ENCODE results near the gene GALNT18. TPM values are rescaled to one million over a fixed set of nuclear protein-coding genes. Genes with fewer than 3 reads are reported as not detected.

GALNT18 gene
- total RNA-seq, 1 experiment from 2014 or later: not detected

- intact Hi-C loops (cut with micrococcal nuclease; ENCODE audit: unreplicated experiment): no loop called here
- no peak overlapping the region for H3K4me3 ChIP-seq
- no peak overlapping the region for H3K27ac ChIP-seq
- H3K4me2 ChIP-seq: no peak overlapping the region
- no peaks in the 10 kb centered on the region for H3K79me2 ChIP-seq (ENCODE audit: low read depth)
- H3K36me3 ChIP-seq (ENCODE audit: low read depth): no peaks in the 10 kb centered on the region
- TF ChIP-seq CTCF (conservative IDR thresholded peaks at IDR 0.05) (no peak), EZH2 (IDR thresholded peaks at IDR 0.05; ENCODE audit: low read depth) (no peak)
- H2AFZ ChIP-seq: no peak overlapping the region
- H3K27me3 ChIP-seq (ENCODE audit: insufficient read depth, low read depth): peaks cover 15% of the 10 kb centered on the region; the same call in 1 of the 2 replicates
- ChIA-PET CTCF (no interaction called here), POLR2A (ENCODE audit: unreplicated experiment) (no interaction called here)
- no TSS peak for BruUV-seq (replicated peaks)
- H4K20me1 ChIP-seq (ENCODE audit: insufficient read depth): no peaks in the 10 kb centered on the region
- no peaks in the 10 kb centered on the region for H3K4me1 ChIP-seq (replicated peaks; ENCODE audit: insufficient read depth)
- no peaks in the 10 kb centered on the region for H3F3A ChIP-seq (ENCODE audit: insufficient read depth, low read depth)
- no peaks in the 10 kb centered on the region for H3K9me2 ChIP-seq (ENCODE audit: insufficient read depth)
- H3K9me3 ChIP-seq (ENCODE audit: insufficient read depth, low read depth): no peaks in the 10 kb centered on the region
- no peak for DNase-seq
Measured at GRCh38 chr11:11545285-11546275, 76.2 kb downstream of the GALNT18 start.

GRCh38 chr11:11543656-11544055, 78.1 kb downstream of the GALNT18 start:
- H3K9me3 ChIP-seq (ENCODE audit: insufficient read depth, low read depth): no peaks in the 10 kb centered on the region
- ChIA-PET CTCF (no interaction called here), POLR2A (ENCODE audit: unreplicated experiment) (no interaction called here)
- DNase-seq: no peak
- no peak overlapping the region for H3K4me3 ChIP-seq
- H4K20me1 ChIP-seq (ENCODE audit: insufficient read depth): no peaks in the 10 kb centered on the region
- intact Hi-C loops (cut with micrococcal nuclease; ENCODE audit: unreplicated experiment): no loop called here
- H3K4me2 ChIP-seq: no peak overlapping the region
- no TSS peak for BruUV-seq (replicated peaks)
- H3K79me2 ChIP-seq (ENCODE audit: low read depth): no peaks in the 10 kb centered on the region
- H3F3A ChIP-seq (ENCODE audit: insufficient read depth, low read depth): no peaks in the 10 kb centered on the region
- no peaks in the 10 kb centered on the region for H3K9me2 ChIP-seq (ENCODE audit: insufficient read depth)
- no peak overlapping the region for H3K27ac ChIP-seq
- no peak for TF ChIP-seq EZH2 (IDR thresholded peaks at IDR 0.05; ENCODE audit: low read depth)
- no peak for TF ChIP-seq CTCF (conservative IDR thresholded peaks at IDR 0.05)
- no peaks in the 10 kb centered on the region for H3K36me3 ChIP-seq (ENCODE audit: low read depth)
- H3K4me1 ChIP-seq (replicated peaks; ENCODE audit: insufficient read depth): no peaks in the 10 kb centered on the region
- H3K27me3 ChIP-seq (ENCODE audit: insufficient read depth, low read depth): peaks cover 31% of the 10 kb centered on the region
- no peak overlapping the region for H2AFZ ChIP-seq

- BruUV-seq (replicated peaks): no TSS peak
- Histone ChIP-seq H3K27ac (no peak overlapping the region), H3K27me3 (ENCODE audit: insufficient read depth, low read depth) (peaks cover 42% of the 10 kb centered on the region), H3K36me3 (ENCODE audit: low read depth) (no peaks in the 10 kb centered on the region), H3K4me3 (no peak overlapping the region), H4K20me1 (ENCODE audit: insufficient read depth) (no peaks in the 10 kb centered on the region), H3K79me2 (ENCODE audit: low read depth) (no peaks in the 10 kb centered on the region), H2AFZ (no peak overlapping the region), H3K9me2 (ENCODE audit: insufficient read depth) (no peaks in the 10 kb centered on the region), H3K4me1 (replicated peaks; ENCODE audit: insufficient read depth) (no peaks in the 10 kb centered on the region), H3F3A (ENCODE audit: insufficient read depth, low read depth) (no peaks in the 10 kb centered on the region), H3K9me3 (ENCODE audit: insufficient read depth, low read depth) (no peaks in the 10 kb centered on the region), H3K4me2 (no peak overlapping the region)
- TF ChIP-seq EZH2 (IDR thresholded peaks at IDR 0.05; ENCODE audit: low read depth): no peak
- no peak for TF ChIP-seq CTCF (conservative IDR thresholded peaks at IDR 0.05)
- intact Hi-C loops (cut with micrococcal nuclease; ENCODE audit: unreplicated experiment): no loop called here
- CTCF ChIA-PET: no interaction called here
- no peak for DNase-seq
- POLR2A ChIA-PET (ENCODE audit: unreplicated experiment): no interaction called here
Measured at GRCh38 chr11:11540157-11540556, 81.6 kb downstream of the GALNT18 start.
